ENCODE measurements around the gene USP17L10.
"Not testable (repeated sequence)": the region's sequence is repeated elsewhere in the genome, so short reads cannot be mapped to it uniquely, and the experiment has no call there.

USP17L10 gene

GRCh38 chr4:9210357-9210756 is at the start of gene USP17L10:
TSS of gene USP17L10 (plus strand) at chr4:9210657. CDS start at chr4:9210657, 0 bp downstream.
- DNase-seq (ENCODE audit: low read depth in 3 of 3): not testable (repeated sequence)

GRCh38 chr4:9165990-9166389 is 44.5 kb upstream of the USP17L10 start:
- not testable (repeated sequence) for DNase-seq (ENCODE audit: low read depth in 3 of 3)

- DNase-seq (ENCODE audit: low read depth in 3 of 3): not testable (repeated sequence)
These were observed 40.5 kb upstream of the USP17L10 start, which contains the start of gene FAM90A26 for GRCh38 chr4:9169791-9170459. TSS of gene FAM90A26 (plus strand) at chr4:9170409. CDS start at chr4:9173173, 2,764 bp downstream.

GRCh38 chr4:9214701-9215100 is 4.2 kb downstream of the USP17L10 start:
- DNase-seq (ENCODE audit: low read depth in 3 of 3): not testable (repeated sequence)

- not testable (repeated sequence) for DNase-seq (ENCODE audit: low read depth in 3 of 3)
These were observed 4.6 kb downstream of the USP17L10 start, which contains the start of gene USP17L11 for GRCh38 chr4:9215105-9215504. TSS of gene USP17L11 (plus strand) at chr4:9215405. CDS start at chr4:9215405, 0 bp downstream.

GRCh38 chr4:9219852-9220251 is 9.4 kb downstream of the USP17L10 start, which contains the start of gene USP17L12:
TSS of gene USP17L12 (plus strand) at chr4:9220152. CDS start at chr4:9220152, 0 bp downstream.
- DNase-seq (ENCODE audit: low read depth in 3 of 3): not testable (repeated sequence)

GRCh38 chr4:9224596-9224995 is 14.1 kb downstream of the USP17L10 start, which contains the start of gene USP17L13:
TSS of gene USP17L13 (plus strand) at chr4:9224896. CDS start at chr4:9224896, 0 bp downstream.
- DNase-seq (ENCODE audit: low read depth in 3 of 3): not testable (repeated sequence)

GRCh38 chr4:9230249-9230648 is 19.8 kb downstream of the USP17L10 start:
- DNase-seq (ENCODE audit: low read depth in 3 of 3): not testable (repeated sequence)

- not testable (repeated sequence) for DNase-seq (ENCODE audit: low read depth in 3 of 3)
These were observed 23.6 kb downstream of the USP17L10 start, which contains the start of gene USP17L15 for GRCh38 chr4:9234085-9234484. TSS of gene USP17L15 (plus strand) at chr4:9234385. CDS start at chr4:9234385, 0 bp downstream.

- DNase-seq (ENCODE audit: low read depth in 3 of 3): not testable (repeated sequence)
These were observed 28.0 kb downstream of the USP17L10 start for GRCh38 chr4:9238461-9238860.

- DNase-seq (ENCODE audit: low read depth in 3 of 3): not testable (repeated sequence)
These were observed 33.1 kb downstream of the USP17L10 start, which contains the start of gene USP17L17 for GRCh38 chr4:9243579-9243978. TSS of gene USP17L17 (plus strand) at chr4:9243879. CDS start at chr4:9243879, 0 bp downstream.

GRCh38 chr4:9247953-9248680 is 37.7 kb downstream of the USP17L10 start, which contains the start of gene USP17L18:
TSS of gene USP17L18 (plus strand) at chr4:9248630. CDS start at chr4:9248630, 0 bp downstream.
- not testable (repeated sequence) for DNase-seq (ENCODE audit: low read depth in 3 of 3)

GRCh38 chr4:9253078-9253477 is 42.6 kb downstream of the USP17L10 start, which contains the start of gene USP17L19:
TSS of gene USP17L19 (plus strand) at chr4:9253378. CDS start at chr4:9253378, 0 bp downstream.
- DNase-seq (ENCODE audit: low read depth in 3 of 3): not testable (repeated sequence)

GRCh38 chr4:9257824-9258223 is 47.4 kb downstream of the USP17L10 start, which contains the start of gene USP17L20:
TSS of gene USP17L20 (plus strand) at chr4:9258124. CDS start at chr4:9258124, 0 bp downstream.
- DNase-seq (ENCODE audit: low read depth in 3 of 3): not testable (repeated sequence)
